CD4-positive, CD25-positive, alpha-beta regulatory T cell (primary cell): ENCODE data around the gene TTI1. TPM values are rescaled to one million over a fixed set of nuclear protein-coding genes. Genes with fewer than 3 reads are reported as not detected.
A peak's percentile ranks its signal among the peaks of the same experiment; 100 is the strongest.

ENCODE experiments used
- ATAC-seq, 2 donors: fragments of 150-1000 bp; cut with Tn5 transposase; one replicate each; pipeline ENCODE4 v1.10.0; 2021; ENCODE audit warnings: low read depth in 2 of 2, moderate number of reproducible peaks in 2 of 2, moderate library complexity in 1 of 2
- DNase-seq, 3 donors: peaks; one replicate each; pipeline versions ENCODE4 v3.0.0 to v3.0.0-alpha.2; 2012 to 2022; ENCODE audit warnings: mixed read lengths in 1 of 3
- H3K27ac ChIP-seq: one replicate; pipeline ENCODE4 v1.7.0; 2013; ENCODE audit warnings: mild to moderate bottlenecking, low read length; ENCODE audit not compliant: insufficient read depth, poor library complexity, severe bottlenecking
- H3K27me3 ChIP-seq: one replicate; pipeline ENCODE4 v1.7.0; 2013; ENCODE audit warnings: low read length; ENCODE audit not compliant: control insufficient read depth, insufficient read depth
- H3K36me3 ChIP-seq: one replicate; pipeline ENCODE4 v1.7.0; 2013; ENCODE audit warnings: mild to moderate bottlenecking, low read length, moderate library complexity; ENCODE audit not compliant: control insufficient read depth, insufficient read depth
- H3K4me1 ChIP-seq: 2 replicates; pipeline ENCODE4 v1.7.0; 2013; ENCODE audit warnings: mild to moderate bottlenecking, low read length; ENCODE audit not compliant: insufficient read depth, control insufficient read depth, poor library complexity, severe bottlenecking
- H3K4me3 ChIP-seq: one replicate; pipeline ENCODE4 v1.7.0; 2013; ENCODE audit warnings: low read depth, mild to moderate bottlenecking, low read length, moderate library complexity
- H3K9me3 ChIP-seq, 2 experiments: 1 replicate in 1 of 2; 2 replicates in 1 of 2; pipeline ENCODE4 v1.7.0; 2013; ENCODE audit warnings: low read length in 2 of 2, mild to moderate bottlenecking in 1 of 2, moderate library complexity in 1 of 2; ENCODE audit not compliant: control insufficient read depth in 2 of 2
- H3K27ac Mint-ChIP-seq, 3 donors: one replicate each; pipeline ENCODE4 v1.8.0; 2020 to 2022; ENCODE audit warnings: mild to moderate bottlenecking in 3 of 3, mixed read lengths in 3 of 3, moderate library complexity in 2 of 3
- H3K27me3 Mint-ChIP-seq: one replicate; pipeline ENCODE4 v1.8.0; 2022; ENCODE audit warnings: mild to moderate bottlenecking, mixed read lengths
- H3K36me3 Mint-ChIP-seq: one replicate; pipeline ENCODE4 v1.8.0; 2020; ENCODE audit warnings: mixed read lengths
- H3K4me1 Mint-ChIP-seq, 4 donors: one replicate each; pipeline ENCODE4 v1.8.0; 2020 to 2022; ENCODE audit warnings: mixed read lengths in 4 of 4, mild to moderate bottlenecking in 1 of 4
- H3K4me3 Mint-ChIP-seq, 4 donors: one replicate each; pipeline ENCODE4 v1.8.0; 2020 to 2022; ENCODE audit warnings: mild to moderate bottlenecking in 4 of 4, mixed read lengths in 4 of 4, moderate library complexity in 3 of 4
- H3K9me3 Mint-ChIP-seq, 7 donors: one replicate each; pipeline ENCODE4 v1.8.0; 2020 to 2022; ENCODE audit warnings: mixed read lengths in 7 of 7, mild to moderate bottlenecking in 3 of 7, moderate library complexity in 2 of 7
- polyA plus RNA-seq, 4 donors: library from polyadenylated mRNA; unstranded; fragments of 300-500 nt; fragmentation: Illumina TruSeq; gene quantifications; one replicate each; pipeline ENCODE4 v1.2.3, GENCODE V29; 2021
- total RNA-seq: library from RNA; stranded (reverse); gene quantifications from one replicate; pipeline ENCODE4 v1.2.3, GENCODE V29; 2022

Gene TTI1
- total and polyA plus RNA-seq, 5 donors from 2014 or later, result 15.2 to 21.2 (median 16.3) TPM

GRCh38 chr20:38050686-38051085 lies 17.4 kb upstream of the TTI1 start:
- DNase-seq (no peak), ATAC-seq (peak; percentile 31 to 46)
- Mint-ChIP-seq H3K27ac (peak overlapping the region in 1 of 3 donors; percentile 59), H3K4me3 (no peak overlapping the region), H3K27me3 (no peaks in the 10 kb centered on the region), H3K9me3 (no peaks in the 10 kb centered on the region), H3K36me3 (peaks cover 17% of the 10 kb centered on the region), H3K4me1 (peaks cover 37 to 55% (median 44%) of the 10 kb centered on the region in 4 donors)
- Histone ChIP-seq H3K4me1 (no peaks in the 10 kb centered on the region), H3K36me3 (peaks cover 51% of the 10 kb centered on the region), H3K27me3 (no peaks in the 10 kb centered on the region), H3K4me3 (no peak overlapping the region), H3K27ac (no peak overlapping the region), H3K9me3 (no peaks in the 10 kb centered on the region)

GRCh38 chr20:38049800-38050199 lies 16.5 kb upstream of the TTI1 start:
- H3K27me3 ChIP-seq, result no peaks in the 10 kb centered on the region
- H3K27ac ChIP-seq, result no peak overlapping the region
- DNase-seq (no peak), ATAC-seq (no peak)
- H3K4me3 ChIP-seq, result no peak overlapping the region
- H3K27ac Mint-ChIP-seq, result peak overlapping the region in 1 of 3 donors; percentile 59
- H3K36me3 Mint-ChIP-seq, result peaks cover 12% of the 10 kb centered on the region
- H3K36me3 ChIP-seq, result peaks cover 54% of the 10 kb centered on the region
- no peak overlapping the region for H3K4me3 Mint-ChIP-seq
- no peaks in the 10 kb centered on the region for H3K4me1 ChIP-seq
- peaks cover 32 to 51% (median 39%) of the 10 kb centered on the region in 4 donors for H3K4me1 Mint-ChIP-seq
- H3K27me3 Mint-ChIP-seq, result no peaks in the 10 kb centered on the region
- H3K9me3 Mint-ChIP-seq, result no peaks in the 10 kb centered on the region
- H3K9me3 ChIP-seq, result no peaks in the 10 kb centered on the region

GRCh38 chr20:38046572-38046971 lies 13.3 kb upstream of the TTI1 start:
- H3K4me1 ChIP-seq, result no peaks in the 10 kb centered on the region
- no peak overlapping the region for H3K27ac ChIP-seq
- H3K36me3 Mint-ChIP-seq, result peaks cover 30% of the 10 kb centered on the region
- peak overlapping the region in 2 of 3 donors; percentile 65 to 92 for H3K27ac Mint-ChIP-seq
- no peaks in the 10 kb centered on the region for H3K27me3 ChIP-seq
- no peaks in the 10 kb centered on the region for H3K9me3 ChIP-seq
- no peak overlapping the region for H3K4me3 Mint-ChIP-seq
- no peak overlapping the region for H3K4me3 ChIP-seq
- peaks cover 0 to 3% (median 0%) of the 10 kb centered on the region in 7 donors for H3K9me3 Mint-ChIP-seq
- H3K27me3 Mint-ChIP-seq, result no peaks in the 10 kb centered on the region
- ATAC-seq (no peak), DNase-seq (no peak)
- peaks cover 27 to 50% (median 47%) of the 10 kb centered on the region in 4 donors for H3K4me1 Mint-ChIP-seq
- peaks cover 73% of the 10 kb centered on the region for H3K36me3 ChIP-seq

- H3K36me3 ChIP-seq, result peaks cover 78% of the 10 kb centered on the region
- H3K4me3 ChIP-seq, result no peak overlapping the region
- H3K27me3 ChIP-seq, result no peaks in the 10 kb centered on the region
- H3K9me3 ChIP-seq, result no peaks in the 10 kb centered on the region
- no peaks in the 10 kb centered on the region for H3K27me3 Mint-ChIP-seq
- no peak for DNase-seq
- no peak overlapping the region for H3K4me3 Mint-ChIP-seq
- H3K27ac Mint-ChIP-seq, result no peak overlapping the region
- peaks cover 28% of the 10 kb centered on the region for H3K36me3 Mint-ChIP-seq
- peaks cover 27 to 51% (median 37%) of the 10 kb centered on the region in 4 donors for H3K4me1 Mint-ChIP-seq
- peaks cover 0 to 3% (median 0%) of the 10 kb centered on the region in 7 donors for H3K9me3 Mint-ChIP-seq
- ATAC-seq, result no peak
- no peaks in the 10 kb centered on the region for H3K4me1 ChIP-seq
- no peak overlapping the region for H3K27ac ChIP-seq
These were observed 11.4 kb upstream of the TTI1 start for GRCh38 chr20:38044685-38045084.

GRCh38 chr20:38043512-38044300 lies 10.4 kb upstream of the TTI1 start:
- peak overlapping the region in 1 of 4 donors; percentile 27 for H3K4me3 Mint-ChIP-seq
- ATAC-seq, result no peak
- Histone ChIP-seq H3K9me3 (no peaks in the 10 kb centered on the region), H3K27me3 (no peaks in the 10 kb centered on the region), H3K4me3 (no peak overlapping the region), H3K36me3 (peaks cover 77% of the 10 kb centered on the region), H3K27ac (no peak overlapping the region), H3K4me1 (no peaks in the 10 kb centered on the region)
- peak overlapping the region in 1 of 3 donors; percentile 26 for H3K27ac Mint-ChIP-seq
- H3K36me3 Mint-ChIP-seq, result peaks cover 26% of the 10 kb centered on the region
- H3K9me3 Mint-ChIP-seq, result peaks cover 0 to 3% (median 0%) of the 10 kb centered on the region in 7 donors
- DNase-seq, result no peak
- H3K4me1 Mint-ChIP-seq, result peaks cover 24 to 53% (median 35%) of the 10 kb centered on the region in 4 donors
- H3K27me3 Mint-ChIP-seq, result no peaks in the 10 kb centered on the region

GRCh38 chr20:38040276-38040675 lies 7.0 kb upstream of the TTI1 start:
- DNase-seq, result no peak
- H3K4me3 ChIP-seq, result no peak overlapping the region
- Mint-ChIP-seq H3K9me3 (peaks cover 0 to 3% (median 0%) of the 10 kb centered on the region in 7 donors), H3K4me3 (peak overlapping the region in 1 of 4 donors; percentile 60), H3K36me3 (peaks cover 28% of the 10 kb centered on the region), H3K27ac (peak overlapping the region in 1 of 3 donors; percentile 23), H3K27me3 (no peaks in the 10 kb centered on the region), H3K4me1 (peaks cover 31 to 66% (median 42%) of the 10 kb centered on the region in 4 donors)
- H3K4me1 ChIP-seq, result peaks cover 19% of the 10 kb centered on the region
- H3K27ac ChIP-seq, result no peak overlapping the region
- H3K9me3 ChIP-seq, result no peaks in the 10 kb centered on the region
- peaks cover 60% of the 10 kb centered on the region for H3K36me3 ChIP-seq
- ATAC-seq, result no peak
- H3K27me3 ChIP-seq, result no peaks in the 10 kb centered on the region

GRCh38 chr20:38036366-38036765 lies 3.1 kb upstream of the TTI1 start:
- Histone ChIP-seq H3K27me3 (no peaks in the 10 kb centered on the region), H3K4me1 (peaks cover 45% of the 10 kb centered on the region), H3K9me3 (no peaks in the 10 kb centered on the region), H3K36me3 (peaks cover 27% of the 10 kb centered on the region), H3K4me3 (peak overlapping the region; percentile 26), H3K27ac (no peak overlapping the region)
- DNase-seq (no peak), ATAC-seq (no peak)
- H3K9me3 Mint-ChIP-seq, result no peaks in the 10 kb centered on the region
- peaks cover 38 to 81% (median 47%) of the 10 kb centered on the region in 4 donors for H3K4me1 Mint-ChIP-seq
- H3K36me3 Mint-ChIP-seq, result peaks cover 13% of the 10 kb centered on the region
- H3K4me3 Mint-ChIP-seq, result peak overlapping the region; percentile 61 to 97 (median 74)
- peak overlapping the region in 1 of 3 donors; percentile 54 for H3K27ac Mint-ChIP-seq
- no peaks in the 10 kb centered on the region for H3K27me3 Mint-ChIP-seq
